GM19328 (cell line): ENCODE measurements around the gene SERPINA9.
"Not testable (repeated sequence)": the region's sequence is repeated elsewhere in the genome, so short reads cannot be mapped to it uniquely, and the experiment has no call there.

Experiments
- ATAC-seq: cut with Tn5 transposase; IDR thresholded peaks from one replicate; pipeline ENCODE4 v1.9.1; 2021; ENCODE audit warnings: mild to moderate bottlenecking, moderate library complexity; ENCODE audit not compliant: unreplicated experiment

SERPINA9 gene, protein sequence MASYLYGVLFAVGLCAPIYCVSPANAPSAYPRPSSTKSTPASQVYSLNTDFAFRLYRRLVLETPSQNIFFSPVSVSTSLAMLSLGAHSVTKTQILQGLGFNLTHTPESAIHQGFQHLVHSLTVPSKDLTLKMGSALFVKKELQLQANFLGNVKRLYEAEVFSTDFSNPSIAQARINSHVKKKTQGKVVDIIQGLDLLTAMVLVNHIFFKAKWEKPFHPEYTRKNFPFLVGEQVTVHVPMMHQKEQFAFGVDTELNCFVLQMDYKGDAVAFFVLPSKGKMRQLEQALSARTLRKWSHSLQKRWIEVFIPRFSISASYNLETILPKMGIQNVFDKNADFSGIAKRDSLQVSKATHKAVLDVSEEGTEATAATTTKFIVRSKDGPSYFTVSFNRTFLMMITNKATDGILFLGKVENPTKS

DNA sequence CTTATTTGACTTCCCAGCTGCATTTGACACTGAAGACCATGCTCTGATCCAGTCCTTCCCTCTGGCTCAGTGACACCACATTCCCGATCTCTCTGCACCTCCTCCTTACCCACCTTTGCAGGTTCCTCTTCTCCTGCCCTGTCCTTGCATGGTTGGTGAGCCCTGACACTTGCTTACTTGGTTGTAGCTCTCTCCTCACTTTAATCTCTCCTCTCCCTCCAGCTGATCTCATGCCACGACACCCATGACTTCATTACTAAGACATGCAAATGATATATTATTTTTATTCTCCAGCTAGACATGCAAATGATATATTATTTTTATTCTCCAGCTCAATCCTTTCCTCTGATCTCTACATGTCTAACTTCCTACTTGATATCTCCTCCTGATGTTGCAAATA lies at the start of gene SERPINA9:
TSS of gene SERPINA9 (minus strand) at position 175 of the 400 bp plus-strand sequence. CDS start 6,357 bp downstream, outside the sequence.
- no peak for ATAC-seq

DNA sequence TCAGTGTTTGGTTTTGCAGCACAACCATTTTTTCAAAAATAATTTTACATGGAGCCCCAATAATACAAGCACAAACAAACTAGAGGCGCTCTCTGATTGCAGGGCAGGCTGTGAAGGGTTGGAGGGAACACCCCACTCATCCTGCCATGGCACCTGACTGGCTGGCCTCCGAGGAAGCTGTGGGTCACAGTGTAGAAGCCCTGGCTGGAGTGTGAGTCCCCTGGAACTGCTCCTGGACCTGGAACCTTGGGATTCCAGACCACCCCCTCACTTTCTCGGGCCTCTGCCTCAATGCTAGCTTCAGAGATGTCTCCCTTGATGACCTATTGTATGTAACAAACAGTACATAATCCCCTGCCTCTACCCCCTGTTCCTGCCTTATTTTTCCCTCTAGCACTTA lies 48.1 kb upstream of the SERPINA9 start:
- no peak for ATAC-seq

DNA sequence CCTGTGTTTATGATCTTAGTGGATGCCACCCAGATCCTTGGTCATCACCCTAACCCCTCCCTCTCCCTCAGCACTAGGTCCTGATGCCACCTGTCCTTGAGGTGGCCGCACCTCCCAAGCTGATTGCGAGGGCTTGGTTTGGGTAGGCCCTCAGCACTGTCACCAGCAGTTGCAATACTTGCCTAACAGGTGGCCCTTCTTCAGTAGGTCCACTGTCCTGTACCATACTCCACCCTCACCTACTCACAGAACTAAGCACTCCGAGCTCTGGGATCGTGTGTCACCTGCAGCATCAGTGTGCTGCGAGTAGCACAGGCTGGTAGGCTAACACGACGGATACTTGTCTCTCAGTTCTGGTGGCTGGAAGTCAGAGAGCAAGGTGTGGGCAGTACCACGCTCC lies 47.3 kb upstream of the SERPINA9 start:
- ATAC-seq: no peak

DNA sequence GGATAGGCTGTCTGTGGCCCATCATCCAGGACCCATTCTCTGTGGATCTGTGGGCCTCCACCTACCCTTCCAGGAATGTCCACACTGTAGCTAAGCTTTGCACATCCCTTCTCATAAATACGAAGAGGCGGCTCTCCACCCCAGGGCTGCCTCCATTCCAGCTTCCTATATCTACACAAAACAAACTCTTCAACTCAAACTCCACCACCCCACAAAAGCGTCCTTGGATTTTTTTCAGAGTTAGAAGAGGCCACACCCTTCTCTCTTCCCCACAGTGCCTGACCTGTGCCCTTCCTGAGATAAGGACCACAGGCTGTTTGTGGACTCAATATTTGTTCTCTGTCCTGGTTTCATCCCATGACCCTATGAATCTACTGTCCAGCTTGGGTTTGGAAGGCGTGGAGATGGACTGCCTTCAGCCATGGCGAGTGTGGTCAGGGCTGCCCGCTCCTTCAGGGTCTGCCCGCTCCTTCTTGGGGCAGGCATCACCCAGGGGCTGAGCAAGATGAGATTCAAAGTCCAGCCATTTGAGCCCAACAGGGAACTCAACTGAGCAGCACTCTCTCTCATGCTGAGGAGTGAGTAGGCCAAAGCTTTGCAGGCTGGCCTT lies 46.2 kb upstream of the SERPINA9 start:
- ATAC-seq: no peak

DNA sequence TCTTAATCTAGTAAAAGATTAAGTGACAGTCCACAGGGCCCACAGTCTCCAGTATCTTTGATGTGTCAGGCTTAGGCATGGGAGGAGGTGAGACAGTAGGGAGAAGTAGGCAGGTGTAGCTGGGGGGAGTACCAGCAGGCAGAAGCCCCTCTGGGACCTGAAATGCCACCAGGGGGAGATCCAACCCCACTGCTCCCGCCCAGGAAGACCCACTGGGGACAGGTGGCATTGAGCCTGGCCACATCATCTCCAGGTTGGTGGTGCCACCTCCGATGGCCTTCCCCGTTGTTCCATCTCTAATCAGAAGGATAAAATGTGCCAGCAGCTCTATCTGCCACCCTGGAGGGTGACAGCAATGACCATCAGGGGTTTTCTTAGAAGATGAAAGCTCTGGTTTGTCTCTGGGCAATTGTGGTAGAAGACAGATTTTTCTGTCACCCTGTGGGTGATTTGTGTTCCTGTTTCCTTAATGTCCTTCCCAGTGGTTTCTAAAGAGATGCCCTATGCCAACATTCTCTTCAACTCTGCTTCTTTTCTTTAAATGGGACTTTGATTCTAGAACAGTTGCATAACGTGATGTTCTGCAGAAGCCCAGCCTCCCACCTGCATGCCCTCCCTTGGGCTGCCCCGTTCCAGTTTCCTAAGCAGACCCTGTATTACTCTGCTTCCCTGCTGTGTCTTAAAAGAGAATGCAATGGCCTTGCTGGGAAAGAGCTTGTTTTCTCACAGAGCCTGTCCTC lies 45.5 kb upstream of the SERPINA9 start:
- ATAC-seq: no peak

DNA sequence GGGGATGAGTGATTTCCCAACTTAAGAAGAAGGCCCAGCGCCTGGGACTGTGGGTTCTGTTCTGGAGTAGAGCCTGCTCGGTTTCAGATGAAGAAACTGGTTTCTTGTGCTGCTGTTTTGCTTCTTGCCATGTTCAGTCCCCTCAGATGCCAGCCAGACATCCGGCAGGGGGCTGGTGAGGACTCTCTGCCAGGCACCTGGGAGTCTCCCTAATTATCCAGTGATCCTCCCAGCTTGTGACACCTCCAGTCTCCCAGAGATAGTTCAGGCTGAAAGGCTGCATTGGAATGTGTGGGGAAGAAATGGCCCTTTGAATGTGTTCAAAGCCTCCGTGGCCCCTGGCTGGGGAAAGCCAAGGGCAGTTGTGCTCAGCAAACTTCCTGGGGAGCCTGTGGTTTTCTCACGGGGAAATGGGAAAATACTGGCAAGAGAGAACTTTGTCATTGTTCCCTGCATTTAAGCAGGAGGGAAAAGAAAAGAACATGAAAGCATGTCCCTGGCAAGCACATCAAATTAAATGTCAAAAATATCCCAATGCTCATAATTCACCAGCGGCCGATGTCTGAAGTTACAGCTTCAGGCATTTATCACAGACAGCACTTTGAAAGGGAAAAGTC lies 41.8 kb upstream of the SERPINA9 start:
- ATAC-seq: no peak

DNA sequence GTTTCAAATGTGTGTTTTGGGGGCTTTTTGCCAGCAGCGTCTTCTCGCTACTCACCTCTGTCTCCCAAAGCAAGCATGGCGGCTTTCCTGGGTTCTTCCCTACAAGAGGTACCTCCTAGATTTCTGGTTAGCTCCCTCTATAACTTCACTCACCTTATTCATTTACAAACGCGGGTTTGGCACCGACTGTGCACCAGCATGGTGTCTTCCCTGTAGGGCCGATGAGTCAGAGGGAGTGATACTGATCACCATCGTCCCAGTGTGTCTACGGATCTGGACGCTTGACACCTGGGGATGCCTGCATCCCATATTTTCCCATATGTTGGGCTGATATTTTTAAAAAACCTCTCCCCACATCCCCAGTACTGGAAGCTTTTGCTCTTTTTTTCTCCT lies 41.2 kb upstream of the SERPINA9 start:
- ATAC-seq: no peak

DNA sequence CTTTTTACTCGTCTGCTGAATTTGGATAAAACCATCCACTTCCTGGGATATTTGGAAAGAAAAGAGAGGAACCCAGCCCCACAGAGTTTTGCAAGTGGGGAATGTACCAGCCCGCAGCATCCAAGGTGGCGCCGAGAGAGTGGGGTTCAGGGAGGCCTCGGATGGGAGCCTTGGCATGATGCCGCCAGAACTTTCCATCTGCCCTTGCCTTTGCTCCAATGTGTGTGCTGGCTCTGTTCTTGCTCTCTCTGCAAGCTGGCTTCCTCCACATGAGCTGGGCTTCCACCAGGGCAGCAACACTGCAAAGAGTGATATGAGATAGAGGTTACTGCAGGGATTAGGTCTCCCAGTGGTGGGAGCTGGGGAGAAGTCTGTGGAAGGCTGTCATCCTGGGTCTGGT lies 39.9 kb upstream of the SERPINA9 start:
- ATAC-seq: no peak

DNA sequence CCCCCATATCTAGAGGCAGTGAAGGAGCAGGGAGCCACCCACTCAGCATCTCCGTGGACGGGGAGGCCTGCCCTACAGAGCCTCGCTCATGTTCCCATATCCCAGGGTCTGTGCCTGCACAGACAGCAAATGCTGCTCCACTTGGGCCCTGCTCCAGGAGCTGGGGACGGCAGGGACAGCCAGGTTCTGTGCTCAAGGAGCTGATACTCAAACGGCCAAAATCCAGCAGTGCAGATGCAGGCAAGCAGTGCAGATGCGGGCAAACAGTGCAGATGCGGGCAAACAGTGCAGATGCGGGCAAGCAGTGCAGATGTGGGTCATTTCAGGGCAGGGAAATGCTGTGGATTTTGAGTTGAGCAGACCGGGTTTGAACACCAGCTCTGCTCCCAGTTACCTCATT lies 39.4 kb upstream of the SERPINA9 start:
- ATAC-seq: no peak

DNA sequence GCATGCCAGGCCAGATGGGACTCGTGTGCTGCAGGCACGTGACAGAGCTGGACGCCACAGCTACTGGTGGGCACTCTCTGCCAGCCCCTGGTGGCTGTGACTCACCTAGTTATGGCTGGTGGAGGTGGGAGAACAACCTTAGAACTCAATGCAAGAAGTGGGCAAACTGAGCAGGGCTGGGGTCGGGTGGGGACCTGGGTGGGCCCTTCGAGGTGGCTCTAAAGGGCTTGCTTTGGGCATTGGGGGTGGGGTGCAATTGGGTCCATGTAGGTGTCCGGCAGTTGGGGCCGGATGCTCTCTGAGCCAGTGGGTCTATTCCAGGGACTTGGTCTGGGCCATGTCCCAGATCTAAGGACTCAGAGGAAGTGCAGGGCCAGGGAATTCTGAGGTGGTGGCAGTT lies 38.4 kb upstream of the SERPINA9 start:
- ATAC-seq: no peak

DNA sequence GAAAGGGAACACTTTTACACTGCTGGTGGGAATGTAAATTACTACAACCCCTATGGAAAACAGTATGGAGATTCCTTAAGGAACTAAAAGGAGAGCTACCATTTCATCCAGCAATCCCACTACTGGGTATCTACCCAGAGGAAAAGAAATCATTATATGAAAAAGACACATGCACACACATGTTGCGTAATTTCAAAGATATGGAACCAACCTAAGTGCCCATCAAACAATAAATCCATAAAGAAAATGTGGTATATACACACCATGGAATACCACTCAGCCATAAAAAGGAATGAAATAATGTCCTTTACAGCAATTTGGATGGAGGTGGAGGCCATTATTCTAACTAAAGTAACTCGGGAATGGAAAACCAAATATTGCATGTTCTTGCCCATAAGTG lies 34.5 kb upstream of the SERPINA9 start:
- not testable (repeated sequence) for ATAC-seq

DNA sequence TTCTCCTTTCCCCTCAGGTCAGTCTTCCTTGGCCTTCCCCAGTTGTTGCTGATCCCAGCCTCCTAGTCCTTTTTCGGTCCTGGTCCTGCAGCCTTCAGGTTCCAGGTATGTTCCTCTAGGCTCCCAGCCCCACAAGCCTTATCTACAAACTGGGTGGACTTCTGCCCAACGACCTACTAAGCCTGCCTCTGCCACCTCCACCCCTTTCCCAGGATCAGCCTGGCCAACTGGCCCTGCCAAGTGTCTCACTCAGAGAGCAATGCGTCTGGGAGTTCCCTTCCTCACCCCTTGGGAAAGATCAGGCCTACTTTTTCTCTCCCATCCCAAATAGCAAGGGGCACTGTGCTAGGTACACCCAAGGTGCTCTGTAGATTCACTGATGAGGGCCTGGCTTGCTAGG lies 33.4 kb upstream of the SERPINA9 start, which contains the start of gene SERPINA12:
TSS of gene SERPINA12 (minus strand) at position 114 of the 400 bp plus-strand sequence. CDS start 11,072 bp downstream, outside the sequence.
- ATAC-seq: no peak

DNA sequence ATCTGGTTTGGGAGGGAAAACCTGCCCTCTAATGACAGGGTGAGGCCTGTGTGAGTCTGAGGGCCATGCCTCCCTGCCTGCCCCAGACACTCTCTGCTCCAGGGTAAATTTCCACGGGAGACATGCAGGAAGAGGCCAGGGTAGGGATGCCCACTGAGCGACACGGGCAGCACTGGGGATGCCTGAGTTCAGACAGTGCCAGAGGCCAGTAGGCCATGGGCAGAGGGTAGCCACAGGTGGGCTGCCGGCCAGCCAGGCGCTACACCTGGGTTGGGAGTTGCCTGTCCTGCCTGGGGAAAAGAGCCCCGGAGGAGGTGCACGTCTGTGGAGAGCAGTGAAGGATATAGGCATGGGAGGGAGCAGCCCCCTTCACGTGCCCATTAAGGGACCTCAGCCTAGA lies 29.6 kb upstream of the SERPINA9 start:
- no peak for ATAC-seq

DNA sequence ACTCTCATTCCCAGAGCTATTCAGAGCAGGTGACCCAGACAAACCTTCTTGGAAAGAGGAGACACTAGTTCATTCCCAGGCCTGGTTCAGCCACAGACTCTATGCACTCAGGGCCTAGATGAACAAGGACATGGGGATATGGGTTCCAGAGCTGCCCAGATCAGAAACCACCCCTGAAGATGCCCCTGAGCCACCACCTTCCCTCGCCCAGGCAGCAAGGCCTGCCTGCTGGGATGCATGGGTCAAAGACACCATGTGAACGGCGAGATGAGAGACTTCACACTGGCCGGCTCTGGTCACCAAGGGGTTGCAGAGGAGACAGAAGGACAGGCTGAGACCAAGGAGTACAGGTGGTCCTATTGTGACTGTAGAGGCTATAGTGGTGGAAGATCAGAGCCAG lies 29.2 kb upstream of the SERPINA9 start:
- no peak for ATAC-seq

DNA sequence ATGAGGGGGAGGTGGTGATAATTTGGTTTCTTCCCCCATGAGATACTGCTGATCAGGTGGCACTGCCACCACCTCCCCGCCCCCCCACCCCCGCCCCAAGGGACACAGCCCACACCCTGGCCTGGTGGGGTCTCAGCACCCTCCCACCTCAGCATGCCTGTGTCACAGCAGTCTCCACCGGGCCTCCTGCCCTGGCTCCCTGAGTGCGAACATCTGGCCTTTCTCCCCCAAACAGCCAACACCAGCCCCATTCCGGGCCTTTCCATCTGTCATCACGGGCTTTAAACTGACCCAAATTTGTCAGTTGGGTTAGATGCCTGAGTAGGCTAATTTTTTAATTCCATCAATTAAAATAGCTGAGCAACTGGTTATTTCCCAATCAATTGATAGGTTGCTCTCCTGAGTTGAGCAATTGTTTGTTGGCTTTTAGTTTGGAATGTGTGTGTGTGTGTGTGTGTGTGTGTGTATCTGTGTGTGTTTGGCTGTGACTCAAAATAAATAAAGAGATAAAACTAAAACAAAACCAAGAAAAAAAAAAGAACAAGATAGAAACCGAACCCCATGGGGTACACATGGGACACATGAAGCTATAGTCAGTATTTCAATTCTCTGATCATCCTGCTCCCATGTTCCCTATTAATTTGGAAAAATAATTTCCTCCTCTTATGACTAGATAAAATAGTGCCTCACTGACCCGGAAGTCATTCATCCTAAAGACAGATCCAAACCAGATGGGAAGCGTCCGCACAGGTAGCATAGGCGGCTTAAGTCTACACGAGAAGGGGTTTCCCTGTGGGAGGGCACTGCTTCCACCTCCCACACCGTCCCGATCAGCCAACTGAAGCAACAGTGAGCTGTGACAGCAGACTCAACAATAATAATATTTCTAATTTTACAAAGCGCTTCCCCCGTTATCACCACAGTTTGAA lies 25.9 kb upstream of the SERPINA9 start:
- ATAC-seq: no peak

DNA sequence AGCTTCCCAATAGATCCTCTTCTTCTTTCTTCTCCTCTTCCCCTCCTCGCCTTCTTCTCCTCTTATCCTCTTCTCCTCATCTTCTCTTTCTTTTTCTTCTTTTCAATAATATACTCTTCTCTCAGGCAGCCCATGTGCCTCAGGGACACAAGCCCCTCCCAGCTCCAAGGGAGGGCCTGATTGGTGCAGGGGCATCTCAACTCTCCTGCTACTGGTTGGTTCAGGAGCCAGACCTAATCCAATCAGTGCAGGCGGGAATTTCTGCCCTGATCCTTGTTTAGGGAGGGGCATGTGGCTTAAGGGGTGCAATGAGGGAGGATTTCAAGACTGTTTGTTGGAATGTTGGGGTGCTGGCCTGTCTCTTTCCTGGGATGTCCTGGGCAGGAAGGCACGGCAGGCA lies 24.3 kb upstream of the SERPINA9 start:
- ATAC-seq: no peak

DNA sequence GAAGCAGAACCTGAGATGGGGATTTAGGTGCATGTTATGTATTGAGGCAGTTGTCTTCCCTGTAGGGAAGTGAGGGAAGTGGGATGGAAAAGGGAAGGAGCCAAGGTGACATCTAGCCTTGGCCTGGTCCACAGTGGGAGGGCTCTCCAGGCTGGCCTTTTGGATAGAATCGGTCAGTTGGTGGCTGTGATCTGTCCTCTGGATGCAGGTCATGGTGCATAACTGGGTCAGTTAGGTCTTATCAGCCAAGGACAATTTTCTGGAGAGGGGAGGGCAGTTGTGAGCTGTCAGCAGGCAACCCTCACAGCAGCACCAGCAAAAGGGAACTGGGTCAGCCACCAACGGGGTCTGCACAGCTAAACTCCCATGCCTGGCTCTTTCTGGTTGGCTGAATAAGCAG lies 23.7 kb upstream of the SERPINA9 start:
- ATAC-seq: no peak

DNA sequence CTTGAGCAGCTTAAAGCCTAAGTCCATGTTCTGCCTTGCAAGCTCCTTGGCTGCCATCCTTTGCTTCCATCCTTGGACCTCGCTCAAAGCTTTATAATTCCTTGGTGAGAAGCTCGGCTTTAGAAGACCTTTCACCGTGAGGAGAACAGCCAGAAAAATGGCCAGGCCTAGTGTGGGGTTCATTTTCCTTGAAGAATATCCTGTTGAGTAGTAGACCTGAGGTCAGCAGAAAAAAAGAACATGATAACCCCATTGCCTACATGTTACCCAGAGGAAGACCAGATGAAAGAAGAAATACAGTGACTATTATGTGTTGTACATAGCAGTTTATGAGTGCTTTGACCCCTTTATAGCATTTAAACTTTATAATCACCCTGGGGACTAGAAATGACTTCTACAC lies 22.2 kb upstream of the SERPINA9 start:
- no peak for ATAC-seq

DNA sequence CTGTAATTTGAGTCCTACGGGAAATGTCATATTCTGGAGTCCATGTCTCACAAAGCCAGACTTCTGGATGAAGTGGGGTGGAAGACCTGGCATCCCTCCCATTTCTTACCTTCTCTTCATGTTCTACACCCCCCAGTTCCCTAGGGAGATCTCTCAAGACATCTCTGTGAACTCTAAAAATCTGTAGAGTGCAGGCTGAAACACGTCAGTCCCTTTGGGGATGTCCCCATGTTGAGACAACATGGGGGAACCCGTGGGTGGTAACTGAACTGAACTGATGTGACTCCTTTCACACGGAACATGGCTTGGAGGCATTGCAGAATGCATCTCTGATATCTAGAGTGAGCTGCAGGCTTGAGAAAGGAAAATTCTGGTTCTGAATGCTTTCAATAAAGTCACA lies 18.1 kb upstream of the SERPINA9 start:
- no peak for ATAC-seq

DNA sequence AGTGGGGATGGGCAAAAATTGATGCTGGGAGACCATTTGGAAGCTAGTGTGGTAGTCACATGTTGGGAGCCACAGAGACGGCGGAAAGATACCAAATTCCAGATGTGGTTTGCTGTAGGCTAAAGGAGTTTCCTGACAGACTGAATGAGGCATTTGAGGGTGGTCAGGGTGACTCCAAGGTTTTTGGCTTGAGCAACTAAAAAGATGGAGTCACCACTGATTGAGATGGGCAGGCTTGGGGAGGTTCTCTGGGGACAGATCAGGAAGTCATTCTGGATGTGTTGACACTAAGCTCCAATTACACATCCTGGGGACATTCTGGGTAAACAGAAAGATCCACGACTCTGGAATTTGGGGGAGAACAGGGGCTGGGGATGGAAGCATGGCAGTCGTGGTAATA lies 15.5 kb upstream of the SERPINA9 start:
- ATAC-seq: no peak
